Loucy (cell line): ENCODE results near the gene FAM131C.

Source experiments
- EZH2phosphoT487 ChIP-seq: fragments of 200-600 bp; IDR thresholded peaks from 2 replicates; pipeline ENCODE4 v1.6.1; 2018; ENCODE audit warnings: antibody characterized with exemption, mild to moderate bottlenecking, moderate library complexity, borderline replicate concordance
- TF ChIP-seq, protein P1 (sequence below): fragments of 200-600 bp; sonication (generic); conservative IDR thresholded peaks from 2 replicates; pipeline ENCODE4 v1.5.1; 2014; ENCODE audit warnings: mild to moderate bottlenecking, antibody characterized with exemption, low read length

DNA sequence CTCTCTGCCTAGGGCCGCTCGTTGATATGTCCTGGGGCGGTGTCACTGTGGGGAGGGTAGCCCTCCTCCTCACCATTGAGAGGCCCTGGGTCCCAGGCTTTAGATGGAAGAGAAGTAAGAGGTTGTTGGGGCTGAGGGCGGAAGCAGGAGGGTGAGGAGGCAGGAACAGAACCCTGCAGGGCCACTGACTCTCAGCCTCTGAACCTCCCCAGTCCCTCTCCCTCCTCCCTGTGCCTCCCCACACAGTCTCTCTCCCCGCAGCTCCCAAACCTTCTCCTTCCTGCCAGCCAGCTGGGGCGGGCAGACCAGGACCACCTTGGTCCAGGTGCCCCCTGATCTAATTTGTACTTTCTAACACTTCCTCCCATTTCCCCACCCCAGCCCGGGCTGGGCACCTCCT is 14.3 kb upstream of the FAM131C start:
- TF ChIP-seq, protein P1, sequence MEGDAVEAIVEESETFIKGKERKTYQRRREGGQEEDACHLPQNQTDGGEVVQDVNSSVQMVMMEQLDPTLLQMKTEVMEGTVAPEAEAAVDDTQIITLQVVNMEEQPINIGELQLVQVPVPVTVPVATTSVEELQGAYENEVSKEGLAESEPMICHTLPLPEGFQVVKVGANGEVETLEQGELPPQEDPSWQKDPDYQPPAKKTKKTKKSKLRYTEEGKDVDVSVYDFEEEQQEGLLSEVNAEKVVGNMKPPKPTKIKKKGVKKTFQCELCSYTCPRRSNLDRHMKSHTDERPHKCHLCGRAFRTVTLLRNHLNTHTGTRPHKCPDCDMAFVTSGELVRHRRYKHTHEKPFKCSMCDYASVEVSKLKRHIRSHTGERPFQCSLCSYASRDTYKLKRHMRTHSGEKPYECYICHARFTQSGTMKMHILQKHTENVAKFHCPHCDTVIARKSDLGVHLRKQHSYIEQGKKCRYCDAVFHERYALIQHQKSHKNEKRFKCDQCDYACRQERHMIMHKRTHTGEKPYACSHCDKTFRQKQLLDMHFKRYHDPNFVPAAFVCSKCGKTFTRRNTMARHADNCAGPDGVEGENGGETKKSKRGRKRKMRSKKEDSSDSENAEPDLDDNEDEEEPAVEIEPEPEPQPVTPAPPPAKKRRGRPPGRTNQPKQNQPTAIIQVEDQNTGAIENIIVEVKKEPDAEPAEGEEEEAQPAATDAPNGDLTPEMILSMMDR, result no peak
- TF ChIP-seq EZH2phosphoT487, result no peak
